ENCODE results near the gene SOSTDC1.
"Not testable (repeated sequence)": the region's sequence is repeated elsewhere in the genome, so short reads cannot be mapped to it uniquely, and the experiment has no call there.

SOSTDC1 gene, protein sequence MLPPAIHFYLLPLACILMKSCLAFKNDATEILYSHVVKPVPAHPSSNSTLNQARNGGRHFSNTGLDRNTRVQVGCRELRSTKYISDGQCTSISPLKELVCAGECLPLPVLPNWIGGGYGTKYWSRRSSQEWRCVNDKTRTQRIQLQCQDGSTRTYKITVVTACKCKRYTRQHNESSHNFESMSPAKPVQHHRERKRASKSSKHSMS

GRCh38 chr7:16465469-16466361, at the start of gene SOSTDC1:
TSS of gene SOSTDC1 (minus strand) at chr7:16465738. CDS start at chr7:16465668, 70 bp downstream.
- in situ Hi-C loops (cut with MboI; ENCODE audit: low sequenced_read_pairs): no loop called here

DNA sequence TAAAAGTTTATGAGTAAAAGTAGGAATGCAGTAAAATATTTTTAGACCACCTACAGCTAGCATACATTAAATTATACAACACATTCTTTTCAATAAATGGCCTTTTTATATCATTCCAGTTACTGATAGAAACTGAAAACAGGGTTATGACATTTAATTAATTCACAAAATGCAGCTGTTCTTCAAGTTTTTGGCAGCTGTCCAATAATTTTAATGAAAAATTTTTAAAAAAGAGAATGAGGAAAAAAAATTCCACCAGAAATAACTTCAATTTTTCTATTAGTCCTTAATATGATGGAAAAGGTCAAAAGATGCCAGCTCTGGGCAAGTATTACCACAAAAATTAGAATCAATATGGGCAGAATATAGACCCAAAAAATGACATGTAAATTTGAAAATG, 49.2 kb upstream of the SOSTDC1 start:
- in situ Hi-C loops (cut with MboI; ENCODE audit: low sequenced_read_pairs): no loop called here

GRCh38 chr7:16514271-16514670, 48.7 kb upstream of the SOSTDC1 start:
- in situ Hi-C loops (cut with MboI; ENCODE audit: low sequenced_read_pairs): no loop called here

- in situ Hi-C loops (cut with MboI; ENCODE audit: low sequenced_read_pairs): no loop called here
These were observed 46.6 kb upstream of the SOSTDC1 start for GRCh38 chr7:16512097-16512496.

GRCh38 chr7:16511314-16511713, 45.8 kb upstream of the SOSTDC1 start:
- in situ Hi-C loops (cut with MboI; ENCODE audit: low sequenced_read_pairs): no loop called here

DNA sequence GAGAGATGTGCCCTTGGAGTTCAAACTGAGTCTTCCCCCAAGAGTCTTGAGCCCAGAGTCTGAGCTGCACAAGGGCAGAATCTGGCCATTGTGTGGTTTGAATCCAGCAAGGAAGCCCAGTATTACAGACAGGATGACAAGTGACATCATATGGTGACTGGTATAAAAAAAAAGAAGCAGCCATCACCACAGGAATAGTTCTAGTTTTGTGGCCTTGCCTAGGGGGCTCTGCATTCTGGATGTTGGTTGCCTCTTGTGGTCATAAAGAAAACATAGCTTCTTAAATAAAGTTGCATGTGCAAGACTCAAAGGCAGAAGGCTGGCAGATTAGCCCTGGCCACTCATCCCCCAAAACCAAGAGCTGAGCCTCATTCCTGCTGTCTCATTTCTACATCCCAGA, 44.3 kb upstream of the SOSTDC1 start:
- in situ Hi-C loops (cut with MboI; ENCODE audit: low sequenced_read_pairs): no loop called here

GRCh38 chr7:16506422-16506821, 40.9 kb upstream of the SOSTDC1 start:
- in situ Hi-C loops (cut with MboI; ENCODE audit: low sequenced_read_pairs): not testable (repeated sequence)

DNA sequence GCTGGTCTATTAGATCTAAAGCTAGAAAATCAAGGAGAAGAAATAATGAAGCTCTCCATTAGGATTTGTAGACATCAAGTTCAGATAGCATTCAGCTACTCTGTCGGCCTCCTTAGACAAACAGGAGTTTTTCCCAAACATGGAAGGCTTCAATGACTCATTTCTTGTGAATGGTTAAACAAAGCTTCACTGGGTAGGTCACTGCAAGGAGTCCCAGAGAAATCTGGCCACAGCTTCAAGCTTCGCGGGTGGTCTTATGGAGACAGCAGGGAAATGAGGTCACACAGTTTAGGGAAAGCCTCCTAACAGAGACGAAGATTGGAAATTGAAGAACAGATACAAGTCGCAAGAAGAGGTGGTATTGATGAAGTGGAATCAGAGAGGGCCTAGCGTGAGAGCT, 38.5 kb upstream of the SOSTDC1 start:
- in situ Hi-C loops (cut with MboI; ENCODE audit: low sequenced_read_pairs): no loop called here

DNA sequence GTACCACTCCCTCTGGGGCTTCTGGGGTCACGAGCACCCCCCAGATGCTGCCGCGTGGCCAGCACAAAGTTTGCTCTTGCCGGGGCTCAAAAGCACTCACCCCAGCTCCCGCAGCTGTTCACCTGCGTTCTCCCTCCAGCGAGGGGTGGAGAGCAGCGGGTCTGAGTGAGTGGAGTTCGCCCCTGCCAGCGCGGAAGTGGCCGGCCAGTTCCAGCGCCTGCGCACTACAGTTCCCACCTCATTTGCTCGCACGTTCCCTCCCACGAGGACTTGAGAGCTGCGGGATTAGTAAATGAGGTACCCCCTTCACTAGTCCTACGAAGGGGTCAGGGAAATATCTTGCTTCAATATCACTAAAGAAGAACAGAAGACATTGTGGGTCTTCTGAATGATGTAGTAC, 36.8 kb upstream of the SOSTDC1 start:
- in situ Hi-C loops (cut with MboI; ENCODE audit: low sequenced_read_pairs): no loop called here

- in situ Hi-C loops (cut with MboI; ENCODE audit: low sequenced_read_pairs): no loop called here
These were observed 32.6 kb upstream of the SOSTDC1 start for GRCh38 chr7:16498122-16498521.

DNA sequence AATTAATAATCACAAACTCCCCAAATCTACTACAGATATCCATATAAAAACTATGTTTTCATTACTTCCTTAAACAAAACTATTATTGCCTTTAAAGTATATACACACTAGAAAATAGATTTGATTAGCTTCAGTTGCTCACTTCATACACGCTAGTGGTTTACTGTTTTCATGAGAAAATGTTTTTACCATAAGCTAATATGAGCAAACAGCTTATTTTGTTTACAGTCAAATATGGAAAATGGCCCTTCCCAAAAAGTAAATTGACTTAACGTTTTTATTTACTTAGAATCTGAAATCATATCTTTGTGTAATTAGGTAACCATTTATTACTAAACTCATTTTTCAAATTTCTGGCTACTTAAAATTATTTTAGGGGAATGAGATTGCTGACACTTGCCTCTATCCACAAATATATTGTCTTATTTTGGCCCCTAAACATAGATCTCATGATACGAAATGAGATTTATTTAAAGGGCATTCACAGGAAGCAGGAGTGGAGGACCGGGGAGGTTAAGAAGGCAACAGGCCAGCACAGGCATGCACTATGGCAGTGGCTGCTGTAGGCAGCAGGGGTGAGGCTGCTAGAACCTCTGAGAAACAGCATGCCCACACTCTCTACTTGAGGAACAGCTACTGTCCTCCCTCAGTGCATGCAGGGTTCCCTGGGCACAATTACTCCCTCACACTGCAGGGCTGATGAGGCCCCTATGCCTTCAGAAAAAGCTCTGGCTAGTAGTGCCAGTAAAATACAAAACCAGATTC, 29.6 kb upstream of the SOSTDC1 start:
- in situ Hi-C loops (cut with MboI; ENCODE audit: low sequenced_read_pairs): no loop called here

DNA sequence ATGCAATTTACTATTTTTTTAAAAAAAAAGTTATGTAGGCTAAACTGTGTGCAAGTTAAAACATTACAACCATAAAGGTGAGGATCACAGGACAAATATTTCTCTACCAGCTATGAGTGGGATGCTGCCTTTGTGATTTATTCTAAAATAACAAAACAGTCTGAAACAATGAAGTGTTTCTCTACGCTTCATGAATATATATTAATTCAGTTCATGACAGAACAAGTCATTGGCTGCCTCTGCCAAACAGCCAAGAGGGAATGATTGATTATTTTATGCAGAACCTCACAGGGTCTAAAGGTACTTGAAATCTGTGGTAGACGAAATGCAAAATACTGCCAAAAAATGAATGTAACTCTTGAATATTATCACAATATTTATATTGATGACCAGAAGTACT, 29.0 kb upstream of the SOSTDC1 start:
- in situ Hi-C loops (cut with MboI; ENCODE audit: low sequenced_read_pairs): no loop called here

DNA sequence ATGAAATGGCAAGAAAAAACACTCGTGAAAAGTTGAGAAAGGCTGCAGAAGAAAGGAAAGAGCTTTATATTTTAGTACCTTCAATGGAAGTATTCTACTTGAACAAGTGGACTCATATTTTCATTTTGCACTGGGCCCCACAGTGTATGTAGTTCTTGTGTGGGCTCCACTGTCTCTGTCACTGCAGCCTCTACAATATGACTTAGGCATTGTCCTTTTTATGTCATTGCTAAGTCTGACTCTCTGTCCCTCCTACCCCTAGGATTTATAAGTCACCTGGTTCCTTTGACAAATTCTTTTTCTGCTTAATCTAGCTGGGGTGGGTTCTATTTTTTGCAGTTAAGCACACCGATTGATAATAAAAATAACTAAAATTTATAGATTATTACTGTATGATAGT, 27.7 kb upstream of the SOSTDC1 start:
- in situ Hi-C loops (cut with MboI; ENCODE audit: low sequenced_read_pairs): no loop called here

DNA sequence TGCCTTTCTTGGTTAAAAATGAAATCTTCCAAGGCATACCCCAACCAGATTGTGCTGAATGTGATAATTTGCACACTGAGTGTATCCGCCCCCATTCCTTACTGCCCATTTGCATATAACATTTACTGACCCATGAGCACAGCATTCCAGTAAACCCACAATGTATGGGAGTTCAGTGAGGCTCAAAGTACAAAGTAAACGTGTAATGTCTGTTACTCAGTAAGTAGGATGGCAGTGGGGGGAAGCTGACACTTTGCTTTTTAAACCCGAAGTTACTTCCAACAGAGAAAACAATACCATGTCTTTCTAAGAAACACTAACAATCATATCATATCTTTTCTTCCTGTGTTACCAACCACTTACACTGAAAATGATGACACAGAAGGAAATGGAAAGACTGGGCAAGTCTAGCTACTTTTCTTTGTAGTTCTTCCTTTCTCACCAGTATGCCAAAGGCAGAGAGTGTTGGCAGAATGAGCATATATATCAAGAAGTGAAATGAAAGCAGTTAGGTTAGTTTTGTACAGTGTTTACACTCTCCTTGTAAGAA, 27.1 kb upstream of the SOSTDC1 start:
- in situ Hi-C loops (cut with MboI; ENCODE audit: low sequenced_read_pairs): no loop called here

GRCh38 chr7:16491148-16491547, 25.6 kb upstream of the SOSTDC1 start:
- in situ Hi-C loops (cut with MboI; ENCODE audit: low sequenced_read_pairs): no loop called here

- in situ Hi-C loops (cut with MboI; ENCODE audit: low sequenced_read_pairs): no loop called here
These were observed 19.1 kb upstream of the SOSTDC1 start for GRCh38 chr7:16484453-16485158.

DNA sequence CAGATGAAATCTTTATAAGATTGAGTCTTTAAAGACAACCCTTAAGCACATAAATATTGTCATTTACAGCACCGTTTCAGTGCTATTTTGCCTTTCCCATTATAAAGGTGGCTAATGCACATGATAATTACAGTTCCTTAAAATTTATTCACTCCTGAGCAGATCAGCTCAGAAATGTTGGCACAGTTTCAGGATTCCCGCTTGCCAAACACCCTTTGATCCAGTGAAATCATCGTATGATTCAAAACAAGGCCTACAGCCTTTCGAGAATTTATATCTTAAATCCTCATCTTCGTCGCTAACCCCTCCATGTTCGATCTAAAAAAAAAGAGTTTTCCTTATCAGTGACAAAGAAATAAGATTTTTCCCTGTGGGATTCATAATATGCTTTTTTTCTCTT, 14.1 kb upstream of the SOSTDC1 start:
- in situ Hi-C loops (cut with MboI; ENCODE audit: low sequenced_read_pairs): no loop called here

DNA sequence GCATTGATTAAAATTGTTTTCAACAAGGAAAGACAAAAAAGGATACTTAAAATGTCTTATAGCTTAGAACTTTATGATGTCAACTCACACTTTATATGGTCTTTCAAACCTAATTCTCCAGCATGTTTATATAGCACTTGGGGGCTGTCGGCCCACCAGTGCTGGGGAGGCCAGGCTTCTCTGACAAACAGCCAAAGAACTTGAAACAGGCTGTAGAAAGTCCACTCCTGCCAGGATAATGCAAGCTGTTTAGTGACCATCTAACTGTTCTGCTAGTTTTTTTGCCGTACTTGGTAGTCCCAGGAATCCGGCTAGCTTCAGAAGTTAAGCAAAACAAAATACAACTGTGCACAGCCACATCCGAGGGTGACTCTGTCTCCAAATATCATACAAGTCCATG, 13.6 kb upstream of the SOSTDC1 start:
- in situ Hi-C loops (cut with MboI; ENCODE audit: low sequenced_read_pairs): no loop called here

GRCh38 chr7:16471933-16472332, 6.4 kb upstream of the SOSTDC1 start:
- in situ Hi-C loops (cut with MboI; ENCODE audit: low sequenced_read_pairs): no loop called here

- in situ Hi-C loops (cut with MboI; ENCODE audit: low sequenced_read_pairs): no loop called here
These were observed 1.4 kb downstream of the SOSTDC1 start for GRCh38 chr7:16463949-16464715.

All from hTERT RPE-1 (cell line).